Keratinocyte (primary cell): ENCODE data around the gene RNF31. TPM values are rescaled to one million over a fixed set of nuclear protein-coding genes. Genes with fewer than 3 reads are reported as not detected.
A peak's percentile ranks its signal among the peaks of the same experiment; 100 is the strongest.

Experiments used
- DNase-seq: peaks from one replicate; pipeline ENCODE4 v3.0.0-alpha.2; 2011; ENCODE audit warnings: low read depth, missing footprints, low spot score
- FAIRE-seq: peaks from 2 replicates; lab custom pipeline; 2011; peaks lifted over from hg19 to GRCh38; lab: Jason Lieb, UNC
- H2AFZ ChIP-seq: 2 replicates; pipeline ENCODE4 v1.6.0; 2012; ENCODE audit warnings: low read length, control low read depth, inconsistent platforms; ENCODE audit not compliant: control insufficient read depth
- H3K27ac ChIP-seq: 2 replicates; pipeline ENCODE4 v1.5.1; 2011; ENCODE audit warnings: low read length; ENCODE audit not compliant: control insufficient read depth, insufficient read depth
- H3K27me3 ChIP-seq: 3 replicates; pipeline ENCODE4 v1.6.0; 2011; ENCODE audit warnings: low read length; ENCODE audit not compliant: control insufficient read depth, insufficient read depth; ENCODE audit errors: extremely low read depth
- H3K36me3 ChIP-seq, 2 experiments: 2 replicates in 1 of 2; 3 replicates in 1 of 2; pipeline ENCODE4 v1.5.1; 2011; ENCODE audit warnings: low read length in 2 of 2, mild to moderate bottlenecking in 1 of 2; ENCODE audit not compliant: control insufficient read depth in 2 of 2, insufficient read depth in 2 of 2; ENCODE audit errors: extremely low read depth in 1 of 2
- H3K4me1 ChIP-seq: 3 replicates; pipeline ENCODE4 v1.5.1; 2011; ENCODE audit warnings: low read length; ENCODE audit not compliant: control insufficient read depth, insufficient read depth; ENCODE audit errors: extremely low read depth
- H3K4me2 ChIP-seq: 3 replicates; pipeline ENCODE4 v1.6.0; 2011; ENCODE audit warnings: low read depth, low read length; ENCODE audit not compliant: control insufficient read depth, insufficient read depth; ENCODE audit errors: extremely low read depth
- H3K4me3 ChIP-seq, 3 experiments: fragments of 200-600 bp in 1 of 3; sonication (generic) in 1 of 3; 2 replicates in 2 of 3; 3 replicates in 1 of 3; pipeline ENCODE4 v1.5.1; 2011 to 2016; ENCODE audit warnings: low read length in 3 of 3, mild to moderate bottlenecking in 3 of 3, control low read depth in 2 of 3, inconsistent platforms in 1 of 3, low read depth in 1 of 3, mixed read lengths in 1 of 3, mixed run types in 1 of 3, moderate library complexity in 1 of 3; ENCODE audit not compliant: control insufficient read depth in 2 of 3, insufficient read depth in 2 of 3; ENCODE audit errors: extremely low read depth in 1 of 3
- H3K79me2 ChIP-seq: 2 replicates; pipeline ENCODE4 v1.6.0; 2012; ENCODE audit warnings: low read length; ENCODE audit not compliant: control insufficient read depth, insufficient read depth
- H3K9ac ChIP-seq: 3 replicates; pipeline ENCODE4 v1.6.0; 2011; ENCODE audit warnings: low read length; ENCODE audit not compliant: control insufficient read depth, insufficient read depth; ENCODE audit errors: extremely low read depth
- H3K9me1 ChIP-seq: 3 replicates; pipeline ENCODE4 v1.6.0; 2011; ENCODE audit warnings: low read length; ENCODE audit not compliant: control insufficient read depth, insufficient read depth; ENCODE audit errors: extremely low read depth
- H3K9me3 ChIP-seq: 2 replicates; pipeline ENCODE4 v1.5.1; 2012; ENCODE audit warnings: low read depth, low read length; ENCODE audit not compliant: control insufficient read depth
- H4K20me1 ChIP-seq: 3 replicates; pipeline ENCODE4 v1.6.0; 2011; ENCODE audit warnings: low read length; ENCODE audit not compliant: control insufficient read depth, insufficient read depth; ENCODE audit errors: extremely low read depth
- CTCF ChIP-seq, 3 experiments: IDR thresholded peaks in 1 of 3; conservative IDR thresholded peaks in 1 of 3; optimal IDR thresholded peaks in 1 of 3; 2 replicates in 2 of 3; 3 replicates in 1 of 3; pipeline versions ENCODE3 to v1.5.1; 2011; ENCODE audit warnings: low read length in 3 of 3, mild to moderate bottlenecking in 3 of 3, moderate library complexity in 2 of 3, control low read depth in 1 of 3, inconsistent platforms in 1 of 3; ENCODE audit not compliant: insufficient read depth in 2 of 3; ENCODE audit errors: extremely low read depth in 1 of 3
- EZH2 ChIP-seq: IDR thresholded peaks from one replicate; pipeline ENCODE4 v1.6.1; 2012; ENCODE audit warnings: inconsistent platforms, mild to moderate bottlenecking, low read length, moderate library complexity
- dilution Hi-C: fragments of 300-500 bp; cut with MboI; formaldehyde crosslinking; loops from one replicate; pipeline ENCODE4 v1.7.0; 2020; ENCODE audit warnings: low sequenced_read_pairs; ENCODE audit not compliant: extremely low pct_ligation_motif_present
- polyA plus RNA-seq, 5 experiments: library from polyadenylated mRNA; depleted of rRNA in 3 of 5; stranded (reverse) in 3 of 5; stranded (forward) in 1 of 5; unstranded in 1 of 5; fragments of >200 nt; gene quantifications; 1 replicate in 1 of 5; 2 replicates in 3 of 5; 3 replicates in 1 of 5; pipeline versions ENCODE4 v1.2.1 to v1.2.3, GENCODE V29; 2011 to 2012; ENCODE audit warnings: missing spikeins in 2 of 5, low read depth in 1 of 5, low replicate concordance in 1 of 5

Gene RNF31
- polyA plus RNA-seq, 1 donor (not counting 4 experiments of a cell fraction or from before 2014, with no cell fraction given) = 17.4 TPM

GRCh38 chr14:24144451-24144850, 2.8 kb upstream of the RNF31 start:
- DNase-seq (no peak), FAIRE-seq (no peak)
- Histone ChIP-seq H3K4me1 (peaks cover 32% of the 10 kb centered on the region), H4K20me1 (no peaks in the 10 kb centered on the region), H3K4me3 (no peak overlapping the region), H3K9me3 (no peaks in the 10 kb centered on the region), H2AFZ (no peak overlapping the region), H3K27ac (no peak overlapping the region), H3K9ac (no peak overlapping the region), H3K79me2 (peaks cover 56% of the 10 kb centered on the region), H3K36me3 (peaks cover 11 to 21% of the 10 kb centered on the region in 2 experiments), H3K9me1 (peaks cover 2% of the 10 kb centered on the region), H3K4me2 (no peak overlapping the region), H3K27me3 (no peaks in the 10 kb centered on the region)
- dilution Hi-C loops = no loop called here
- TF ChIP-seq CTCF (optimal IDR thresholded peaks at IDR 0.05 in 1 of 3, IDR thresholded peaks at IDR 0.05 in 1 of 3, conservative IDR thresholded peaks at IDR 0.05 in 1 of 3; ENCODE audit: extremely low read depth in 1 of 3, insufficient read depth in 2 of 3, low read length in 3 of 3) (no peak), EZH2 (no peak)

GRCh38 chr14:24145219-24145618, 2.1 kb upstream of the RNF31 start:
- FAIRE-seq = no peak

More at GRCh38 chr14:24145219-24145618, 2.1 kb upstream of the RNF31 start:
- Histone ChIP-seq H3K27ac (peak overlapping the region; percentile 85), H4K20me1 (no peaks in the 10 kb centered on the region), H3K4me2 (peak overlapping the region; percentile 93), H3K9me3 (no peaks in the 10 kb centered on the region), H3K36me3 (peaks cover 17 to 29% of the 10 kb centered on the region in 2 experiments), H3K9me1 (peaks cover 2% of the 10 kb centered on the region), H3K9ac (peak overlapping the region; percentile 88), H3K79me2 (peaks cover 59% of the 10 kb centered on the region), H3K4me3 (peak overlapping the region in 2 of 3 experiments; percentile 79 to 97), H3K4me1 (peaks cover 27% of the 10 kb centered on the region), H3K27me3 (no peaks in the 10 kb centered on the region), H2AFZ (no peak overlapping the region)
- no peak for TF ChIP-seq CTCF (optimal IDR thresholded peaks at IDR 0.05 in 1 of 3, IDR thresholded peaks at IDR 0.05 in 1 of 3, conservative IDR thresholded peaks at IDR 0.05 in 1 of 3; ENCODE audit: extremely low read depth in 1 of 3, insufficient read depth in 2 of 3, low read length in 3 of 3)
- TF ChIP-seq EZH2 = no peak
- DNase-seq = no peak
- dilution Hi-C loops = no loop called here
